ENCODE measurements around the gene TNPO1.

Gene TNPO1

GRCh38 chr5:72847989-72848473 lies 31.6 kb downstream of the TNPO1 start (continued):
- TF ChIP-seq ZNF148 (tag by site-specific recombination; IDR thresholded peaks at IDR 0.05; ENCODE audit: borderline replicate concordance) (no peak), ZNF664 (tag by site-specific recombination; IDR thresholded peaks at IDR 0.05) (no peak), BCL6B (tag by site-specific recombination; IDR thresholded peaks at IDR 0.05) (no peak), ZNF169 (tag by site-specific recombination; IDR thresholded peaks at IDR 0.05) (peak; percentile 56; the same call in 1 of the 2 replicates), ZNF596 (tag by site-specific recombination; IDR thresholded peaks at IDR 0.05) (no peak), ZSCAN16 (tag by site-specific recombination; IDR thresholded peaks at IDR 0.05) (peak; percentile 13; the same call in 1 of the 2 replicates), TSHZ1 (tag by site-specific recombination; IDR thresholded peaks at IDR 0.05; ENCODE audit: borderline replicate concordance) (peak; percentile 43; the same call in 1 of the 2 replicates), ZNF324 (tag by site-specific recombination; IDR thresholded peaks at IDR 0.05) (0 out of 2 replicates have a peak, but pooled peaks have one; percentile 31), ZNF140 (tag by site-specific recombination; IDR thresholded peaks at IDR 0.05) (no peak), WT1 (tag by site-specific recombination; IDR thresholded peaks at IDR 0.05) (peak; percentile 21; the same call in 1 of the 2 replicates), ZNF549 (tag by site-specific recombination; IDR thresholded peaks at IDR 0.05) (no peak), OVOL3 (tag by site-specific recombination; IDR thresholded peaks at IDR 0.05) (0 out of 2 replicates have a peak, but pooled peaks have one; percentile 55), SCRT2 (tag by site-specific recombination; IDR thresholded peaks at IDR 0.05) (peak; percentile 95), ZNF514 (tag by site-specific recombination; IDR thresholded peaks at IDR 0.05) (no peak), ZXDB (tag by site-specific recombination; IDR thresholded peaks at IDR 0.05) (peak; percentile 90), ZNF16 (tag by site-specific recombination; IDR thresholded peaks at IDR 0.05; ENCODE audit: low read depth) (0 out of 2 replicates have a peak, but pooled peaks have one; percentile 47)
- TF ChIP-seq, protein P1, sequence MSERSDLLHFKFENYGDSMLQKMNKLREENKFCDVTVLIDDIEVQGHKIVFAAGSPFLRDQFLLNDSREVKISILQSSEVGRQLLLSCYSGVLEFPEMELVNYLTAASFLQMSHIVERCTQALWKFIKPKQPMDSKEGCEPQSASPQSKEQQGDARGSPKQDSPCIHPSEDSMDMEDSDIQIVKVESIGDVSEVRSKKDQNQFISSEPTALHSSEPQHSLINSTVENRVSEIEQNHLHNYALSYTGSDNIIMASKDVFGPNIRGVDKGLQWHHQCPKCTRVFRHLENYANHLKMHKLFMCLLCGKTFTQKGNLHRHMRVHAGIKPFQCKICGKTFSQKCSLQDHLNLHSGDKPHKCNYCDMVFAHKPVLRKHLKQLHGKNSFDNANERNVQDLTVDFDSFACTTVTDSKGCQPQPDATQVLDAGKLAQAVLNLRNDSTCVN (tag by site-specific recombination; optimal IDR thresholded peaks at IDR 0.05): peak; percentile 66
- TF ChIP-seq, protein P2, sequence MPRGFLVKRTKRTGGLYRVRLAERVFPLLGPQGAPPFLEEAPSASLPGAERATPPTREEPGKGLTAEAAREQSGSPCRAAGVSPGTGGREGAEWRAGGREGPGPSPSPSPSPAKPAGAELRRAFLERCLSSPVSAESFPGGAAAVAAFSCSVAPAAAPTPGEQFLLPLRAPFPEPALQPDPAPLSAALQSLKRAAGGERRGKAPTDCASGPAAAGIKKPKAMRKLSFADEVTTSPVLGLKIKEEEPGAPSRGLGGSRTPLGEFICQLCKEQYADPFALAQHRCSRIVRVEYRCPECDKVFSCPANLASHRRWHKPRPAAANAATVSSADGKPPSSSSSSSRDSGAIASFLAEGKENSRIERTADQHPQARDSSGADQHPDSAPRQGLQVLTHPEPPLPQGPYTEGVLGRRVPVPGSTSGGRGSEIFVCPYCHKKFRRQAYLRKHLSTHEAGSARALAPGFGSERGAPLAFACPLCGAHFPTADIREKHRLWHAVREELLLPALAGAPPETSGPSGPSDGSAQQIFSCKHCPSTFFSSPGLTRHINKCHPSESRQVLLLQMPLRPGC (tag by site-specific recombination; IDR thresholded peaks at IDR 0.05): no peak
- TF ChIP-seq, protein P3, sequence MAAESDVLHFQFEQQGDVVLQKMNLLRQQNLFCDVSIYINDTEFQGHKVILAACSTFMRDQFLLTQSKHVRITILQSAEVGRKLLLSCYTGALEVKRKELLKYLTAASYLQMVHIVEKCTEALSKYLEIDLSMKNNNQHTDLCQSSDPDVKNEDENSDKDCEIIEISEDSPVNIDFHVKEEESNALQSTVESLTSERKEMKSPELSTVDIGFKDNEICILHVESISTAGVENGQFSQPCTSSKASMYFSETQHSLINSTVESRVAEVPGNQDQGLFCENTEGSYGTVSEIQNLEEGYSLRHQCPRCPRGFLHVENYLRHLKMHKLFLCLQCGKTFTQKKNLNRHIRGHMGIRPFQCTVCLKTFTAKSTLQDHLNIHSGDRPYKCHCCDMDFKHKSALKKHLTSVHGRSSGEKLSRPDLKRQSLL (tag by site-specific recombination; IDR thresholded peaks at IDR 0.05): no peak
- TF ChIP-seq, protein P4, sequence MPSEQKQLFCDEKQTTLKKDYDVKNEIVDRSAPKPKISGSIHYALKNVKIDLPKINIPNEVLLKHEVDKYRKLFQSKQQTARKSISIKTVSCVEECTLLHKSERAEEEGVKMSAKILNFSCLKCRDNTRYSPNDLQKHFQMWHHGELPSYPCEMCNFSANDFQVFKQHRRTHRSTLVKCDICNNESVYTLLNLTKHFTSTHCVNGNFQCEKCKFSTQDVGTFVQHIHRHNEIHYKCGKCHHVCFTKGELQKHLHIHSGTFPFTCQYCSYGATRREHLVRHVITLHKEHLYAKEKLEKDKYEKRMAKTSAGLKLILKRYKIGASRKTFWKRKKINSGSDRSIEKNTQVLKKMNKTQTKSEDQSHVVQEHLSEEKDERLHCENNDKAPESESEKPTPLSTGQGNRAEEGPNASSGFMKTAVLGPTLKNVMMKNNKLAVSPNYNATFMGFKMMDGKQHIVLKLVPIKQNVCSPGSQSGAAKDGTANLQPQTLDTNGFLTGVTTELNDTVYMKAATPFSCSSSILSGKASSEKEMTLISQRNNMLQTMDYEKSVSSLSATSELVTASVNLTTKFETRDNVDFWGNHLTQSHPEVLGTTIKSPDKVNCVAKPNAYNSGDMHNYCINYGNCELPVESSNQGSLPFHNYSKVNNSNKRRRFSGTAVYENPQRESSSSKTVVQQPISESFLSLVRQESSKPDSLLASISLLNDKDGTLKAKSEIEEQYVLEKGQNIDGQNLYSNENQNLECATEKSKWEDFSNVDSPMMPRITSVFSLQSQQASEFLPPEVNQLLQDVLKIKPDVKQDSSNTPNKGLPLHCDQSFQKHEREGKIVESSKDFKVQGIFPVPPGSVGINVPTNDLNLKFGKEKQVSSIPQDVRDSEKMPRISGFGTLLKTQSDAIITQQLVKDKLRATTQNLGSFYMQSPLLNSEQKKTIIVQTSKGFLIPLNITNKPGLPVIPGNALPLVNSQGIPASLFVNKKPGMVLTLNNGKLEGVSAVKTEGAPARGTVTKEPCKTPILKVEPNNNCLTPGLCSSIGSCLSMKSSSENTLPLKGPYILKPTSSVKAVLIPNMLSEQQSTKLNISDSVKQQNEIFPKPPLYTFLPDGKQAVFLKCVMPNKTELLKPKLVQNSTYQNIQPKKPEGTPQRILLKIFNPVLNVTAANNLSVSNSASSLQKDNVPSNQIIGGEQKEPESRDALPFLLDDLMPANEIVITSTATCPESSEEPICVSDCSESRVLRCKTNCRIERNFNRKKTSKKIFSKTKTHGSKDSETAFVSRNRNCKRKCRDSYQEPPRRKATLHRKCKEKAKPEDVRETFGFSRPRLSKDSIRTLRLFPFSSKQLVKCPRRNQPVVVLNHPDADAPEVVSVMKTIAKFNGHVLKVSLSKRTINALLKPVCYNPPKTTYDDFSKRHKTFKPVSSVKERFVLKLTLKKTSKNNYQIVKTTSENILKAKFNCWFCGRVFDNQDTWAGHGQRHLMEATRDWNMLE (tag by site-specific recombination; conservative IDR thresholded peaks at IDR 0.05; ENCODE audit: low read depth): 0 out of 2 replicates have a peak, but pooled peaks have one; percentile 40
